GM23248 (cell line): ENCODE data around the gene PRR33.

Source experiments
- EZH2 ChIP-seq: fragments of 200-600 bp; sonication (generic); IDR thresholded peaks from 2 replicates; pipeline ENCODE4 v1.6.1; 2018; ENCODE audit warnings: antibody characterized with exemption, mild to moderate bottlenecking; ENCODE audit not compliant: insufficient read depth, poor library complexity, severe bottlenecking
- EZH2phosphoT487 ChIP-seq: fragments of 200-600 bp; sonication (generic); IDR thresholded peaks from 2 replicates; pipeline ENCODE4 v1.6.1; 2018; ENCODE audit warnings: antibody characterized with exemption, moderate library complexity, mild to moderate bottlenecking, low read depth; ENCODE audit not compliant: insufficient read depth

- no peak for TF ChIP-seq EZH2
- TF ChIP-seq EZH2phosphoT487, result no peak
Observed at GRCh38 chr11:1927026-1927847, 35.5 kb upstream of the PRR33 start.
